HepG2 (cell line): ENCODE results near the gene LIPC. TPM values are rescaled to one million over a fixed set of nuclear protein-coding genes. Genes with fewer than 3 reads are reported as not detected.
A peak's percentile ranks its signal among the peaks of the same experiment; 100 is the strongest.

Source experiments
- ATAC-seq: fragments of 200-7000 bp; cut with Tn5 transposase; 3 replicates; pipeline ENCODE4 v1.9.1; 2020; ENCODE audit warnings: mild to moderate bottlenecking, moderate library complexity
- BruUV-seq: library from RNA; stranded (reverse); fragments of 400-500 nt; replicated peaks from 2 replicates; lab custom pipeline; 2021; lab: Mats Ljungman, UMichigan
- CTCF ChIA-PET: fragments of 300-600 bp; formaldehyde crosslinking; extraction: SDS; loops from one replicate; lab custom pipeline; 2021; ENCODE audit warnings: low total read pairs, inconsistent platforms, low intra/inter-chr PET ratio; lab: Yijun Ruan, JAX
- POLR2A ChIA-PET: fragments of 350-600 bp; sonication (Branson Sonifier 250); formaldehyde crosslinking; loops from one replicate; lab custom pipeline; 2020; ENCODE audit warnings: antibody characterized with exemption, inconsistent platforms; lab: Yijun Ruan, JAX
- DNase-seq: peaks from one replicate; pipeline ENCODE4 v3.0.0-alpha.2; 2015; ENCODE audit warnings: low spot score
- FAIRE-seq: peaks from 3 replicates; lab custom pipeline; 2011; peaks lifted over from hg19 to GRCh38; lab: Jason Lieb, UNC
- H2AFZ ChIP-seq: one replicate; pipeline ENCODE4 v1.6.1; 2011; ENCODE audit warnings: low read length, inconsistent platforms
- H3K27ac ChIP-seq: fragments of 300-600 bp; 3 replicates; pipeline ENCODE4 v1.8.0; 2011; ENCODE audit warnings: mixed run types, mild to moderate bottlenecking, mixed read lengths, low read length, inconsistent platforms; ENCODE audit not compliant: insufficient read depth; ENCODE audit errors: extremely low read length
- H3K27me3 ChIP-seq, 2 experiments: fragments of 200-600 bp in 1 of 2; 2 replicates in 1 of 2; 3 replicates in 1 of 2; pipeline versions ENCODE4 v1.6.0 to v1.8.0; 2011; ENCODE audit warnings: low read length in 2 of 2, mild to moderate bottlenecking in 2 of 2, moderate library complexity in 2 of 2, inconsistent platforms in 1 of 2; ENCODE audit not compliant: insufficient read depth in 2 of 2, control insufficient read depth in 1 of 2
- H3K36me3 ChIP-seq, 2 experiments: fragments of 200-600 bp in 1 of 2; replicated peaks in 1 of 2; 2 replicates in 1 of 2; 3 replicates in 1 of 2; pipeline versions ENCODE4 v1.5.1 to v1.8.0; 2011; ENCODE audit warnings: low read length in 2 of 2, inconsistent platforms in 1 of 2; ENCODE audit not compliant: insufficient read depth in 2 of 2, control insufficient read depth in 1 of 2
- H3K4me1 ChIP-seq: 2 replicates; pipeline ENCODE4 v1.5.1; 2012; ENCODE audit warnings: low read length, inconsistent platforms; ENCODE audit not compliant: insufficient read depth
- H3K4me2 ChIP-seq: 2 replicates; pipeline ENCODE4 v1.6.0; 2011; ENCODE audit warnings: low read depth, low read length, inconsistent platforms
- H3K4me3 ChIP-seq, 3 experiments: fragments of 200-600 bp in 1 of 3; sonication (generic), shearing (Covaris generic) in 1 of 3; replicated peaks in 1 of 3; 2 replicates each; pipeline ENCODE4 v1.5.1; 2011 to 2016; ENCODE audit warnings: low read length in 3 of 3, inconsistent platforms in 2 of 3, low read depth in 2 of 3, mild to moderate bottlenecking in 2 of 3, control low read depth in 1 of 3, mixed read lengths in 1 of 3; ENCODE audit not compliant: insufficient read depth in 1 of 3
- H3K79me2 ChIP-seq: one replicate; pipeline ENCODE4 v1.6.1; 2011; ENCODE audit warnings: low read length, inconsistent platforms; ENCODE audit not compliant: insufficient read depth
- H3K9ac ChIP-seq: 2 replicates; pipeline ENCODE4 v1.6.0; 2011; ENCODE audit warnings: mild to moderate bottlenecking, low read depth, low read length, inconsistent platforms; ENCODE audit not compliant: insufficient read depth
- H3K9me3 ChIP-seq: 2 replicates; pipeline ENCODE4 v1.5.1; 2012; ENCODE audit warnings: mild to moderate bottlenecking, low read length
- H4K20me1 ChIP-seq: 2 replicates; pipeline ENCODE4 v1.6.0; 2011; ENCODE audit warnings: inconsistent platforms, mild to moderate bottlenecking, low read length, moderate library complexity; ENCODE audit not compliant: insufficient read depth
- CBX2 ChIP-seq, 2 experiments: fragments of 200-600 bp in 1 of 2; sonication (generic); formaldehyde crosslinking in 1 of 2; IDR thresholded peaks; 2 replicates each; pipeline versions ENCODE4 v1.7.0 to v1.8.1; 2018 to 2022; ENCODE audit warnings: low read depth in 2 of 2, low read length in 1 of 2, mild to moderate bottlenecking in 1 of 2, missing genetic modification reagents in 1 of 2
- CEBPG ChIP-seq: IDR thresholded peaks from 2 replicates; pipeline ENCODE4 v1.6.1; 2016
- CHCHD3 ChIP-seq: sonication (generic); formaldehyde crosslinking; IDR thresholded peaks from 2 replicates; pipeline ENCODE4 v1.8.0; 2022; ENCODE audit warnings: mild to moderate bottlenecking, missing genetic modification reagents, moderate library complexity
- EP300 ChIP-seq, 3 experiments: sonication (generic) in 1 of 3; formaldehyde crosslinking in 1 of 3; IDR thresholded peaks; 2 replicates each; pipeline versions ENCODE4 v1.5.1 to v1.6.1; 2011 to 2020; ENCODE audit warnings: low read depth in 2 of 3, low read length in 2 of 3, borderline replicate concordance in 1 of 3, improper control_type of control experiment in 1 of 3, mild to moderate bottlenecking in 1 of 3, missing genetic modification reagents in 1 of 3, moderate library complexity in 1 of 3
- FOXC1 ChIP-seq: sonication (generic); formaldehyde crosslinking; IDR thresholded peaks from 2 replicates; pipeline ENCODE4 v1.8.0; 2022; ENCODE audit warnings: mild to moderate bottlenecking, missing genetic modification reagents, borderline replicate concordance
- FOXP1 ChIP-seq, 2 experiments: fragments of 450-650 bp in 1 of 2; IDR thresholded peaks; 2 replicates each; pipeline ENCODE4 v1.6.1; 2017 to 2018; ENCODE audit warnings: antibody characterized with exemption in 1 of 2
- GZF1 ChIP-seq: sonication (generic); formaldehyde crosslinking; IDR thresholded peaks from 2 replicates; pipeline ENCODE4 v1.5.1; 2020; ENCODE audit warnings: mild to moderate bottlenecking, missing genetic modification reagents
- HNF4A ChIP-seq: sonication (generic); formaldehyde crosslinking; IDR thresholded peaks from 2 replicates; pipeline ENCODE4 v1.4.0; 2020; ENCODE audit warnings: missing genetic modification reagents
- KDM5A ChIP-seq: fragments of 200-600 bp; sonication (generic); IDR thresholded peaks from 2 replicates; pipeline ENCODE4 v1.7.0; 2018; ENCODE audit warnings: antibody characterized with exemption, mild to moderate bottlenecking, low read length, borderline replicate concordance
- PHF5A ChIP-seq: IDR thresholded peaks from one replicate; pipeline ENCODE4 v1.6.1; 2018; ENCODE audit warnings: low read depth, missing genetic modification reagents; ENCODE audit not compliant: unreplicated experiment
- POGZ ChIP-seq: sonication (generic); formaldehyde crosslinking; IDR thresholded peaks from 2 replicates; pipeline ENCODE4 v1.4.0; 2020; ENCODE audit warnings: mild to moderate bottlenecking, missing genetic modification reagents
- SALL1 ChIP-seq: sonication (generic); formaldehyde crosslinking; IDR thresholded peaks from 2 replicates; pipeline ENCODE4 v1.8.0; 2022; ENCODE audit warnings: mild to moderate bottlenecking, missing genetic modification reagents
- SIN3A ChIP-seq: IDR thresholded peaks from 2 replicates; pipeline ENCODE4 v1.6.1; 2011; ENCODE audit warnings: low read depth, mild to moderate bottlenecking, control low read depth, low read length, borderline replicate concordance
- SNAPC5 ChIP-seq: sonication (generic); formaldehyde crosslinking; IDR thresholded peaks from 2 replicates; pipeline ENCODE4 v1.8.1; 2023; ENCODE audit warnings: mild to moderate bottlenecking, missing genetic modification reagents, borderline replicate concordance
- XBP1 ChIP-seq: sonication (generic); formaldehyde crosslinking; IDR thresholded peaks from 2 replicates; pipeline ENCODE4 v1.5.0; 2020; ENCODE audit warnings: missing genetic modification reagents
- ZBTB42 ChIP-seq: sonication (generic); formaldehyde crosslinking; IDR thresholded peaks from 2 replicates; pipeline ENCODE4 v1.5.0; 2020; ENCODE audit warnings: mild to moderate bottlenecking, missing genetic modification reagents
- ZNF121 ChIP-seq: sonication (generic); formaldehyde crosslinking; IDR thresholded peaks from 2 replicates; pipeline ENCODE4 v1.5.0; 2020; ENCODE audit warnings: mild to moderate bottlenecking, missing genetic modification reagents
- WGBS: methylation state at CpG from one replicate; pipeline ENCODE4 v1.1.6; 2017; ENCODE audit warnings: low lambda C conversion rate; 5-methylcytosine and 5-hydroxymethylcytosine counted together
- in situ Hi-C: cut with HindIII; loops from 2 replicates; pipeline ENCODE4 v1.10.0; 2017; ENCODE audit warnings: low pct_unique_long_range_greater_than_20kb; ENCODE audit not compliant: extremely low pct_ligation_motif_present
- intact Hi-C: fragments of 100-400 bp; cut with micrococcal nuclease; formaldehyde crosslinking; loops from one replicate; pipeline ENCODE4 v1.10.0; 2022; ENCODE audit not compliant: unreplicated experiment
- polyA plus RNA-seq, 8 experiments: library from polyadenylated mRNA; depleted of rRNA in 3 of 8; stranded (reverse) in 7 of 8; unstranded in 1 of 8; fragments of >200 nt; fragmentation: Illumina TruSeq in 4 of 8; extraction: Trizol in 4 of 8; gene quantifications; 2 replicates each; pipeline versions ENCODE4 v1.2.1 to v1.2.3, GENCODE V29; 2011 to 2016; ENCODE audit warnings: low read depth in 4 of 8, missing spikeins in 1 of 8, mixed read lengths in 1 of 8; ENCODE audit not compliant: insufficient read depth in 1 of 8
- total RNA-seq, 5 experiments: library from RNA; depleted of rRNA; stranded (reverse); fragments of >200 nt; fragmentation: Illumina TruSeq; extraction: Trizol; gene quantifications; 2 replicates each; pipeline ENCODE4 v1.2.3, GENCODE V29; 2016; ENCODE audit warnings: low read depth in 1 of 5
- TF ChIP-seq, protein P1 (sequence below): sonication (generic); formaldehyde crosslinking; IDR thresholded peaks from 2 replicates; pipeline ENCODE4; 2020; ENCODE audit warnings: missing genetic modification reagents, mild to moderate bottlenecking, borderline replicate concordance

Gene LIPC
- total and polyA plus RNA-seq, 2 of the 13 experiments (the other 11 are each of a cell fraction or from before 2014, with no cell fraction given) = 26.0 to 38.0 TPM

GRCh38 chr15:58604455-58604923 is 172.7 kb downstream of the LIPC start:
- H3K9ac ChIP-seq = no peak overlapping the region
- H4K20me1 ChIP-seq = no peaks in the 10 kb centered on the region
- intact Hi-C loops (no loop called here), in situ Hi-C loops (no loop called here)
- no peak overlapping the region for H2AFZ ChIP-seq
- no peak overlapping the region for H3K4me3 ChIP-seq
- ChIA-PET CTCF (no interaction called here), POLR2A (interaction anchor here (0.7 to 1.5 kb wide), 3 partner anchors 128 to 145 kb away, joined by 3 to 7 read pairs (median 3); no protein-coding TSS in a partner anchor)
- peak overlapping the region; percentile 37 for H3K27ac ChIP-seq
- no peak overlapping the region for H3K4me2 ChIP-seq
- WGBS = 62% methylated on average over 4 of the region's 4 CpGs
- BruUV-seq = no TSS peak
- ATAC-seq (peak; percentile 77), DNase-seq (peak; percentile 46), FAIRE-seq (peak; percentile 43)
- H3K4me1 ChIP-seq = peaks cover 16% of the 10 kb centered on the region
- H3K9me3 ChIP-seq = no peaks in the 10 kb centered on the region
- no peaks in the 10 kb centered on the region for H3K27me3 ChIP-seq
- H3K79me2 ChIP-seq = no peaks in the 10 kb centered on the region
- peaks cover 1 to 27% of the 10 kb centered on the region in 2 experiments; a peak in 3 of 5 replicates for H3K36me3 ChIP-seq
- TF ChIP-seq PHF5A (CRISPR knock-in tag) (no peak), XBP1 (CRISPR knock-in tag) (no peak), CBX2 (IDR thresholded peaks at IDR 0.05; ENCODE audit: low read depth, low read length) (no peak), CBX2 (CRISPR knock-in tag; IDR thresholded peaks at IDR 0.05; ENCODE audit: low read depth) (no peak), SALL1 (0 out of 2 replicates have a peak, but pooled peaks have one; percentile 20), SIN3A (no peak), POGZ (CRISPR knock-in tag) (no peak), FOXP1 (IDR thresholded peaks at IDR 0.05) (no peak), FOXP1 (CRISPR knock-in tag; IDR thresholded peaks at IDR 0.05) (peak; percentile 14; the same call in 1 of the 2 replicates), SNAPC5 (CRISPR knock-in tag) (no peak), CEBPG (CRISPR knock-in tag) (peak; percentile 52), GZF1 (CRISPR knock-in tag) (no peak), ZNF121 (CRISPR knock-in tag) (peak; percentile 94), KDM5A (no peak), HNF4A (CRISPR knock-in tag) (0 out of 2 replicates have a peak, but pooled peaks have one; percentile 39), EP300 (IDR thresholded peaks at IDR 0.05; ENCODE audit: low read depth in 2 of 2, low read length in 2 of 2) (peak in 1 of 2 experiments; percentile 15; a peak in 1 of 4 replicates), EP300 (CRISPR knock-in tag; IDR thresholded peaks at IDR 0.05; ENCODE audit: borderline replicate concordance) (no peak), CHCHD3 (CRISPR knock-in tag) (no peak), FOXC1 (no peak), ZBTB42 (CRISPR knock-in tag) (no peak)
- TF ChIP-seq, protein P1, sequence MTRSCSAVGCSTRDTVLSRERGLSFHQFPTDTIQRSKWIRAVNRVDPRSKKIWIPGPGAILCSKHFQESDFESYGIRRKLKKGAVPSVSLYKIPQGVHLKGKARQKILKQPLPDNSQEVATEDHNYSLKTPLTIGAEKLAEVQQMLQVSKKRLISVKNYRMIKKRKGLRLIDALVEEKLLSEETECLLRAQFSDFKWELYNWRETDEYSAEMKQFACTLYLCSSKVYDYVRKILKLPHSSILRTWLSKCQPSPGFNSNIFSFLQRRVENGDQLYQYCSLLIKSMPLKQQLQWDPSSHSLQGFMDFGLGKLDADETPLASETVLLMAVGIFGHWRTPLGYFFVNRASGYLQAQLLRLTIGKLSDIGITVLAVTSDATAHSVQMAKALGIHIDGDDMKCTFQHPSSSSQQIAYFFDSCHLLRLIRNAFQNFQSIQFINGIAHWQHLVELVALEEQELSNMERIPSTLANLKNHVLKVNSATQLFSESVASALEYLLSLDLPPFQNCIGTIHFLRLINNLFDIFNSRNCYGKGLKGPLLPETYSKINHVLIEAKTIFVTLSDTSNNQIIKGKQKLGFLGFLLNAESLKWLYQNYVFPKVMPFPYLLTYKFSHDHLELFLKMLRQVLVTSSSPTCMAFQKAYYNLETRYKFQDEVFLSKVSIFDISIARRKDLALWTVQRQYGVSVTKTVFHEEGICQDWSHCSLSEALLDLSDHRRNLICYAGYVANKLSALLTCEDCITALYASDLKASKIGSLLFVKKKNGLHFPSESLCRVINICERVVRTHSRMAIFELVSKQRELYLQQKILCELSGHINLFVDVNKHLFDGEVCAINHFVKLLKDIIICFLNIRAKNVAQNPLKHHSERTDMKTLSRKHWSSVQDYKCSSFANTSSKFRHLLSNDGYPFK (CRISPR knock-in tag) = no peak
